HEK293 (cell line): Measurements from ENCODE around the gene NIPSNAP2.

Experiments
- CTCF ChIA-PET: fragments of 350-600 bp; formaldehyde crosslinking; extraction: SDS; loops from one replicate; lab custom pipeline; 2021; ENCODE audit warnings: antibody characterized with exemption; lab: Yijun Ruan, JAX
- POLR2A ChIA-PET: fragments of 300-600 bp; formaldehyde crosslinking; extraction: SDS; loops from one replicate; lab custom pipeline; 2020; ENCODE audit warnings: antibody characterized with exemption, inconsistent platforms; lab: Yijun Ruan, JAX
- H3K27ac ChIP-seq: fragments of 200-500 bp; sonication (Bioruptor generic); 2 replicates; pipeline ENCODE4 v1.5.1; 2014; ENCODE audit warnings: low read depth, low read length, control low read depth, inconsistent platforms; ENCODE audit errors: extremely low read depth
- H3K36me3 ChIP-seq, 2 experiments: fragments of 200-500 bp in 1 of 2; sonication (Bioruptor generic) in 1 of 2; 1 replicate in 1 of 2; 2 replicates in 1 of 2; pipeline ENCODE4 v1.5.1; 2014 to 2017; ENCODE audit warnings: inconsistent platforms in 2 of 2, low read length in 2 of 2; ENCODE audit not compliant: control insufficient read depth in 2 of 2, insufficient read depth in 1 of 2
- H3K4me1 ChIP-seq: fragments of 200-500 bp; sonication (Bioruptor generic); 2 replicates; pipeline ENCODE4 v1.5.1; 2014; ENCODE audit warnings: mild to moderate bottlenecking, low read length, inconsistent platforms; ENCODE audit not compliant: control insufficient read depth, insufficient read depth
- H3K4me3 ChIP-seq: 2 replicates; pipeline ENCODE4 v1.5.1; 2011; ENCODE audit warnings: low read depth, mild to moderate bottlenecking, control low read depth, low read length, moderate library complexity
- H3K9me3 ChIP-seq: fragments of 200-500 bp; sonication (Bioruptor generic); 2 replicates; pipeline ENCODE4 v1.5.1; 2014; ENCODE audit warnings: low read depth, low read length, inconsistent platforms; ENCODE audit not compliant: control insufficient read depth, insufficient read depth
- MZF1 ChIP-seq: fragments of 450-650 bp; formaldehyde crosslinking; IDR thresholded peaks from 2 replicates; pipeline ENCODE4 v1.5.1; 2017; ENCODE audit warnings: missing biosample characterization, missing genetic modification characterization, borderline replicate concordance
- OVOL3 ChIP-seq: fragments of 450-650 bp; formaldehyde crosslinking; IDR thresholded peaks from 2 replicates; pipeline ENCODE4 v1.5.1; 2016; ENCODE audit warnings: missing biosample characterization, missing genetic modification characterization
- SALL2 ChIP-seq: fragments of 450-650 bp; formaldehyde crosslinking; IDR thresholded peaks from 2 replicates; pipeline ENCODE4 v1.5.0; 2017; ENCODE audit warnings: missing biosample characterization, mild to moderate bottlenecking, missing genetic modification characterization, borderline replicate concordance
- SCRT1 ChIP-seq: fragments of 450-650 bp; formaldehyde crosslinking; IDR thresholded peaks from 2 replicates; pipeline ENCODE4 v1.5.1; 2016; ENCODE audit warnings: missing biosample characterization, missing genetic modification characterization, borderline replicate concordance
- SP2 ChIP-seq: fragments of 450-650 bp; formaldehyde crosslinking; IDR thresholded peaks from 2 replicates; pipeline ENCODE4 v1.5.1; 2016; ENCODE audit warnings: missing biosample characterization, missing genetic modification characterization
- TRIM28 ChIP-seq: IDR thresholded peaks from 2 replicates; pipeline ENCODE4 v1.6.1; 2011; ENCODE audit warnings: low read length, control low read depth, borderline replicate concordance
- ZBTB17 ChIP-seq: fragments of 450-650 bp; formaldehyde crosslinking; IDR thresholded peaks from 2 replicates; pipeline ENCODE4 v1.5.1; 2016; ENCODE audit warnings: missing biosample characterization, missing genetic modification characterization
- ZNF223 ChIP-seq: fragments of 450-650 bp; formaldehyde crosslinking; IDR thresholded peaks from 2 replicates; pipeline ENCODE4 v1.5.1; 2016; ENCODE audit warnings: missing biosample characterization, missing genetic modification characterization
- ZNF239 ChIP-seq: fragments of 450-650 bp; formaldehyde crosslinking; IDR thresholded peaks from 2 replicates; pipeline ENCODE4 v1.5.1; 2016; ENCODE audit warnings: missing biosample characterization, missing genetic modification characterization
- ZNF24 ChIP-seq: fragments of 450-650 bp; formaldehyde crosslinking; IDR thresholded peaks from 2 replicates; pipeline ENCODE4 v1.5.1; 2016; ENCODE audit warnings: missing biosample characterization, missing genetic modification characterization
- ZNF658 ChIP-seq: fragments of 450-650 bp; formaldehyde crosslinking; IDR thresholded peaks from 2 replicates; pipeline ENCODE4; 2016; ENCODE audit warnings: missing biosample characterization, missing genetic modification characterization
- ZNF670 ChIP-seq: fragments of 450-650 bp; formaldehyde crosslinking; IDR thresholded peaks from 2 replicates; pipeline ENCODE4 v1.5.1; 2016; ENCODE audit warnings: missing biosample characterization, missing genetic modification characterization, low read depth
- ZNF701 ChIP-seq: fragments of 450-650 bp; formaldehyde crosslinking; IDR thresholded peaks from 2 replicates; pipeline ENCODE4 v1.5.1; 2016; ENCODE audit warnings: missing biosample characterization, missing genetic modification characterization
- TF ChIP-seq, protein P1 (sequence below): fragments of 450-650 bp; formaldehyde crosslinking; IDR thresholded peaks from 2 replicates; pipeline ENCODE4 v1.5.1; 2016; ENCODE audit warnings: missing biosample characterization, missing genetic modification characterization
- TF ChIP-seq, protein P2 (sequence below): fragments of 450-650 bp; formaldehyde crosslinking; IDR thresholded peaks from 2 replicates; pipeline ENCODE4 v1.5.1; 2016; ENCODE audit warnings: missing biosample characterization, missing genetic modification characterization
- TF ChIP-seq, protein P3 (sequence below): fragments of 450-650 bp; formaldehyde crosslinking; IDR thresholded peaks from 2 replicates; pipeline ENCODE4 v1.5.1; 2016; ENCODE audit warnings: missing biosample characterization, missing genetic modification characterization
- TF ChIP-seq, protein P4 (sequence below): fragments of 450-650 bp; formaldehyde crosslinking; IDR thresholded peaks from 2 replicates; pipeline ENCODE4 v1.5.1; 2017; ENCODE audit warnings: missing biosample characterization, missing genetic modification characterization
- TF ChIP-seq, protein P5 (sequence below): fragments of 450-650 bp; formaldehyde crosslinking; IDR thresholded peaks from 2 replicates; pipeline ENCODE4 v1.5.1; 2016; ENCODE audit warnings: missing biosample characterization, missing genetic modification characterization
- TF ChIP-seq, protein P6 (sequence below): fragments of 450-650 bp; formaldehyde crosslinking; IDR thresholded peaks from 2 replicates; pipeline ENCODE4 v1.5.1; 2016; ENCODE audit warnings: missing biosample characterization, missing genetic modification characterization

Gene NIPSNAP2

DNA sequence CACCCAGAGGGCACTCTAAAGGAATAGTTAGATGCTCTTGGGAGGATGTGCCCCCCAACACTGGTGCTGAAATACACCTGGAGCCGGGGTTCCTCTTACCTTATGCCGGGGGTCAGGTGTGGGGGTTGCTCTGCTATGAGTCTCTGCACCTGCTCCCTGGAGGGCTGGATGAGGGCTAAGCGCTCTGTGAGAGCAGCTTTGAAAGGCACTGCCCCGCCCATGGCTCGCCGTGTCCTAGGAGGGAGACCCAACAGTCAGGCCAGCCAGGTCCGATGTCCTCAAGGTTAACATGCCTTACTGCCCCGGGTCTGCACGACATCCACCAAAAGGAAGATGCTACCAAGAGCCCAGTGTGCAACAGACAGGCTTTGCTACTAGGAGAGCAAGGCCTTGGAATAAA lies 55.1 kb downstream of the NIPSNAP2 start:
- TF ChIP-seq ZNF24 (tag by site-specific recombination) (no peak), ZNF223 (tag by site-specific recombination) (no peak), SCRT1 (tag by site-specific recombination) (no peak), TRIM28 (no peak), ZNF658 (tag by site-specific recombination) (no peak), ZNF670 (no peak), ZNF701 (tag by site-specific recombination) (no peak), MZF1 (no peak)
- TF ChIP-seq, protein P1, sequence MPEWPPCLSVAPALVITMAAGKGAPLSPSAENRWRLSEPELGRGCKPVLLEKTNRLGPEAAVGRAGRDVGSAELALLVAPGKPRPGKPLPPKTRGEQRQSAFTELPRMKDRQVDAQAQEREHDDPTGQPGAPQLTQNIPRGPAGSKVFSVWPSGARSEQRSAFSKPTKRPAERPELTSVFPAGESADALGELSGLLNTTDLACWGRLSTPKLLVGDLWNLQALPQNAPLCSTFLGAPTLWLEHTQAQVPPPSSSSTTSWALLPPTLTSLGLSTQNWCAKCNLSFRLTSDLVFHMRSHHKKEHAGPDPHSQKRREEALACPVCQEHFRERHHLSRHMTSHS (tag by site-specific recombination) = no peak
- TF ChIP-seq, protein P2, sequence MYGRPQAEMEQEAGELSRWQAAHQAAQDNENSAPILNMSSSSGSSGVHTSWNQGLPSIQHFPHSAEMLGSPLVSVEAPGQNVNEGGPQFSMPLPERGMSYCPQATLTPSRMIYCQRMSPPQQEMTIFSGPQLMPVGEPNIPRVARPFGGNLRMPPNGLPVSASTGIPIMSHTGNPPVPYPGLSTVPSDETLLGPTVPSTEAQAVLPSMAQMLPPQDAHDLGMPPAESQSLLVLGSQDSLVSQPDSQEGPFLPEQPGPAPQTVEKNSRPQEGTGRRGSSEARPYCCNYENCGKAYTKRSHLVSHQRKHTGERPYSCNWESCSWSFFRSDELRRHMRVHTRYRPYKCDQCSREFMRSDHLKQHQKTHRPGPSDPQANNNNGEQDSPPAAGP = no peak
- TF ChIP-seq, all 188 proteins: peak for 0
- H3K4me3 ChIP-seq = no peak overlapping the region
- POLR2A ChIA-PET = interaction anchor here (2.2 kb wide), 1 partner anchor 32 kb away, joined by 5 read pairs; the partner anchor contains the start of gene PSPH
- no peaks in the 10 kb centered on the region for H3K9me3 ChIP-seq
- no peaks in the 10 kb centered on the region for H3K4me1 ChIP-seq
- peaks cover 28 to 45% of the 10 kb centered on the region in 2 experiments for H3K36me3 ChIP-seq
- no peak overlapping the region for H3K27ac ChIP-seq
- CTCF ChIA-PET = no interaction called here

DNA sequence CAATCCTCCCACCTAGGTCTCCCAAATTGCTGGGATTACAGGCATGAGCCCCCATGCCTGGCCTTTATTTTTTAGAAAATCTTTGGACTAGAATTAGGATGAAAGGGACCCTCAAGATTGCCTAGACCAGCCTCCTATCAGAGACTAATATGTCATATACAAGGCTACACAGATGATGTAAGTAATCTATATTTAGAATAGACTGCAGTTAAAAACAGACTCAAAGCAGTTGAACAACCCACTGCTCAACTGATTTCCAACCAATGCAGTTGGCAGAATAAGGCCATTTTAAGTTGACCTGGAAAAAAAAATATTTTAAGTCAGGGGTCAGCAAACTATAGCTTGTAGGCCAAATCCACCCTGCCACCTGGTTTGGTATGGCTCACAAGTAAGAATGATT lies 59.1 kb downstream of the NIPSNAP2 start:
- ChIA-PET CTCF (interaction anchor here (0.6 kb wide), 1 partner anchor 14 kb away, joined by 3 read pairs; no protein-coding TSS in a partner anchor), POLR2A (interaction anchor here (0.9 to 1.0 kb wide), 2 partner anchors 11 to 41 kb away, joined by 3 read pairs; no protein-coding TSS in a partner anchor)
- H3K27ac ChIP-seq = no peak overlapping the region
- TF ChIP-seq ZNF24 (tag by site-specific recombination) = no peak
- TF ChIP-seq SALL2 (tag by site-specific recombination) = no peak
- TF ChIP-seq, protein P3, sequence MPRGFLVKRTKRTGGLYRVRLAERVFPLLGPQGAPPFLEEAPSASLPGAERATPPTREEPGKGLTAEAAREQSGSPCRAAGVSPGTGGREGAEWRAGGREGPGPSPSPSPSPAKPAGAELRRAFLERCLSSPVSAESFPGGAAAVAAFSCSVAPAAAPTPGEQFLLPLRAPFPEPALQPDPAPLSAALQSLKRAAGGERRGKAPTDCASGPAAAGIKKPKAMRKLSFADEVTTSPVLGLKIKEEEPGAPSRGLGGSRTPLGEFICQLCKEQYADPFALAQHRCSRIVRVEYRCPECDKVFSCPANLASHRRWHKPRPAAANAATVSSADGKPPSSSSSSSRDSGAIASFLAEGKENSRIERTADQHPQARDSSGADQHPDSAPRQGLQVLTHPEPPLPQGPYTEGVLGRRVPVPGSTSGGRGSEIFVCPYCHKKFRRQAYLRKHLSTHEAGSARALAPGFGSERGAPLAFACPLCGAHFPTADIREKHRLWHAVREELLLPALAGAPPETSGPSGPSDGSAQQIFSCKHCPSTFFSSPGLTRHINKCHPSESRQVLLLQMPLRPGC (tag by site-specific recombination) = no peak
- TF ChIP-seq OVOL3 = no peak
- no peak for TF ChIP-seq ZNF670
- TF ChIP-seq, protein P4, sequence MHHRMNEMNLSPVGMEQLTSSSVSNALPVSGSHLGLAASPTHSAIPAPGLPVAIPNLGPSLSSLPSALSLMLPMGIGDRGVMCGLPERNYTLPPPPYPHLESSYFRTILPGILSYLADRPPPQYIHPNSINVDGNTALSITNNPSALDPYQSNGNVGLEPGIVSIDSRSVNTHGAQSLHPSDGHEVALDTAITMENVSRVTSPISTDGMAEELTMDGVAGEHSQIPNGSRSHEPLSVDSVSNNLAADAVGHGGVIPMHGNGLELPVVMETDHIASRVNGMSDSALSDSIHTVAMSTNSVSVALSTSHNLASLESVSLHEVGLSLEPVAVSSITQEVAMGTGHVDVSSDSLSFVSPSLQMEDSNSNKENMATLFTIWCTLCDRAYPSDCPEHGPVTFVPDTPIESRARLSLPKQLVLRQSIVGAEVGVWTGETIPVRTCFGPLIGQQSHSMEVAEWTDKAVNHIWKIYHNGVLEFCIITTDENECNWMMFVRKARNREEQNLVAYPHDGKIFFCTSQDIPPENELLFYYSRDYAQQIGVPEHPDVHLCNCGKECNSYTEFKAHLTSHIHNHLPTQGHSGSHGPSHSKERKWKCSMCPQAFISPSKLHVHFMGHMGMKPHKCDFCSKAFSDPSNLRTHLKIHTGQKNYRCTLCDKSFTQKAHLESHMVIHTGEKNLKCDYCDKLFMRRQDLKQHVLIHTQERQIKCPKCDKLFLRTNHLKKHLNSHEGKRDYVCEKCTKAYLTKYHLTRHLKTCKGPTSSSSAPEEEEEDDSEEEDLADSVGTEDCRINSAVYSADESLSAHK = no peak
- TF ChIP-seq, protein P5, sequence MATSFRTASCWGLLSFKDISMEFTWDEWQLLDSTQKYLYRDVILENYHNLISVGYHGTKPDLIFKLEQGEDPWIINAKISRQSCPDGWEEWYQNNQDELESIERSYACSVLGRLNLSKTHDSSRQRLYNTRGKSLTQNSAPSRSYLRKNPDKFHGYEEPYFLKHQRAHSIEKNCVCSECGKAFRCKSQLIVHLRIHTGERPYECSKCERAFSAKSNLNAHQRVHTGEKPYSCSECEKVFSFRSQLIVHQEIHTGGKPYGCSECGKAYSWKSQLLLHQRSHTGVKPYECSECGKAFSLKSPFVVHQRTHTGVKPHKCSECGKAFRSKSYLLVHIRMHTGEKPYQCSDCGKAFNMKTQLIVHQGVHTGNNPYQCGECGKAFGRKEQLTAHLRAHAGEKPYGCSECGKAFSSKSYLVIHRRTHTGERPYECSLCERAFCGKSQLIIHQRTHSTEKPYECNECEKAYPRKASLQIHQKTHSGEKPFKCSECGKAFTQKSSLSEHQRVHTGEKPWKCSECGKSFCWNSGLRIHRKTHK = no peak
- no peak for TF ChIP-seq ZNF239 (tag by site-specific recombination)
- TF ChIP-seq, protein P6, sequence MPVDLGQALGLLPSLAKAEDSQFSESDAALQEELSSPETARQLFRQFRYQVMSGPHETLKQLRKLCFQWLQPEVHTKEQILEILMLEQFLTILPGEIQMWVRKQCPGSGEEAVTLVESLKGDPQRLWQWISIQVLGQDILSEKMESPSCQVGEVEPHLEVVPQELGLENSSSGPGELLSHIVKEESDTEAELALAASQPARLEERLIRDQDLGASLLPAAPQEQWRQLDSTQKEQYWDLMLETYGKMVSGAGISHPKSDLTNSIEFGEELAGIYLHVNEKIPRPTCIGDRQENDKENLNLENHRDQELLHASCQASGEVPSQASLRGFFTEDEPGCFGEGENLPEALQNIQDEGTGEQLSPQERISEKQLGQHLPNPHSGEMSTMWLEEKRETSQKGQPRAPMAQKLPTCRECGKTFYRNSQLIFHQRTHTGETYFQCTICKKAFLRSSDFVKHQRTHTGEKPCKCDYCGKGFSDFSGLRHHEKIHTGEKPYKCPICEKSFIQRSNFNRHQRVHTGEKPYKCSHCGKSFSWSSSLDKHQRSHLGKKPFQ (tag by site-specific recombination) = no peak
- no peak for TF ChIP-seq ZBTB17 (tag by site-specific recombination)
- no peak for TF ChIP-seq SP2 (tag by site-specific recombination)
- no peaks in the 10 kb centered on the region for H3K9me3 ChIP-seq
- no peak overlapping the region for H3K4me3 ChIP-seq
- no peaks in the 10 kb centered on the region for H3K4me1 ChIP-seq
- peaks cover 40 to 51% of the 10 kb centered on the region in 2 experiments for H3K36me3 ChIP-seq
